Ishikawa (cell line): ENCODE measurements around the gene GCNA.
A peak's percentile ranks its signal among the peaks of the same experiment; 100 is the strongest.

Source experiments
- CEBPB ChIP-seq: IDR thresholded peaks from 2 replicates; pipeline ENCODE4 v1.6.1; 2012
- CREB1 ChIP-seq: IDR thresholded peaks from 2 replicates; pipeline ENCODE4 v1.6.1; 2012; ENCODE audit warnings: low read depth
- EGR1 ChIP-seq: IDR thresholded peaks from 2 replicates; pipeline ENCODE4 v1.6.1; 2012
- EP300 ChIP-seq: IDR thresholded peaks from 2 replicates; pipeline ENCODE4 v1.6.1; 2012; ENCODE audit warnings: borderline replicate concordance
- FOXM1 ChIP-seq: IDR thresholded peaks from 2 replicates; pipeline ENCODE4 v1.6.1; 2012; ENCODE audit warnings: low read depth, borderline replicate concordance
- MAX ChIP-seq: IDR thresholded peaks from 2 replicates; pipeline ENCODE4 v1.6.1; 2012
- NFIC ChIP-seq: IDR thresholded peaks from 2 replicates; pipeline ENCODE4 v1.6.1; 2012
- RAD21 ChIP-seq: IDR thresholded peaks from 2 replicates; pipeline ENCODE4 v1.6.1; 2012; ENCODE audit warnings: low read depth
- REST ChIP-seq: IDR thresholded peaks from 2 replicates; pipeline ENCODE4 v1.6.1; 2012; ENCODE audit warnings: low read depth, mild to moderate bottlenecking
- TAF1 ChIP-seq: IDR thresholded peaks from 2 replicates; pipeline ENCODE4 v1.6.1; 2012; ENCODE audit warnings: low read depth, mild to moderate bottlenecking
- TCF12 ChIP-seq: IDR thresholded peaks from 2 replicates; pipeline ENCODE4 v1.6.1; 2012; ENCODE audit warnings: low read depth
- TEAD4 ChIP-seq: IDR thresholded peaks from 2 replicates; pipeline ENCODE4 v1.6.1; 2012
- USF1 ChIP-seq: IDR thresholded peaks from 2 replicates; pipeline ENCODE4 v1.6.1; 2012
- YY1 ChIP-seq: IDR thresholded peaks from 2 replicates; pipeline ENCODE4 v1.6.1; 2012; ENCODE audit warnings: low read depth
- ZBTB7A ChIP-seq: IDR thresholded peaks from 2 replicates; pipeline ENCODE4 v1.6.1; 2012; ENCODE audit warnings: low read depth

The GCNA gene

GRCh38 chrX:71650333-71650969 lies 72.2 kb downstream of the GCNA start:
- TF ChIP-seq RAD21: peak; percentile 6; the same call in 1 of the 2 replicates
- TF ChIP-seq EP300: no peak
- TF ChIP-seq TEAD4: no peak
- TF ChIP-seq NFIC: no peak
- TF ChIP-seq CEBPB: no peak
- TF ChIP-seq EGR1: no peak
- TF ChIP-seq REST: no peak

GRCh38 chrX:71652405-71652804 lies 74.2 kb downstream of the GCNA start:
- TF ChIP-seq TCF12 (no peak), RAD21 (peak; percentile 69), TEAD4 (no peak)

GRCh38 chrX:71653344-71653743 lies 75.1 kb downstream of the GCNA start:
- TF ChIP-seq CREB1 (no peak), FOXM1 (no peak), TAF1 (no peak), USF1 (no peak), MAX (no peak), EGR1 (no peak), REST (no peak), NFIC (no peak)

GRCh38 chrX:71657267-71657666 lies 79.0 kb downstream of the GCNA start:
- TF ChIP-seq FOXM1 (no peak), TAF1 (no peak), TCF12 (no peak), MAX (no peak), CREB1 (no peak), ZBTB7A (no peak), USF1 (no peak), NFIC (no peak), YY1 (no peak), CEBPB (no peak), EP300 (no peak), REST (no peak), EGR1 (no peak), TEAD4 (no peak), RAD21 (no peak)

- no peak for TF ChIP-seq CEBPB
- no peak for TF ChIP-seq MAX
- TF ChIP-seq TEAD4: no peak
- TF ChIP-seq ZBTB7A: no peak
- TF ChIP-seq TCF12: no peak
- TF ChIP-seq YY1: no peak
- no peak for TF ChIP-seq FOXM1
- TF ChIP-seq RAD21: no peak
Measured at GRCh38 chrX:71659342-71659741, 81.1 kb downstream of the GCNA start.
